Stimulated activated CD4-positive, alpha-beta T cell treated with anti-CD3 and anti-CD28 coated beads, Interleukin-4, amount 100 ng/mL, for 24 hours (primary cell): ENCODE results near the gene TMEM191B.
"Not testable (repeated sequence)": the region's sequence is repeated elsewhere in the genome, so short reads cannot be mapped to it uniquely, and the experiment has no call there.

Experiments used
- DNase-seq: peaks from one replicate; pipeline ENCODE4 v3.0.0-alpha.2; 2020

Gene TMEM191B

DNA sequence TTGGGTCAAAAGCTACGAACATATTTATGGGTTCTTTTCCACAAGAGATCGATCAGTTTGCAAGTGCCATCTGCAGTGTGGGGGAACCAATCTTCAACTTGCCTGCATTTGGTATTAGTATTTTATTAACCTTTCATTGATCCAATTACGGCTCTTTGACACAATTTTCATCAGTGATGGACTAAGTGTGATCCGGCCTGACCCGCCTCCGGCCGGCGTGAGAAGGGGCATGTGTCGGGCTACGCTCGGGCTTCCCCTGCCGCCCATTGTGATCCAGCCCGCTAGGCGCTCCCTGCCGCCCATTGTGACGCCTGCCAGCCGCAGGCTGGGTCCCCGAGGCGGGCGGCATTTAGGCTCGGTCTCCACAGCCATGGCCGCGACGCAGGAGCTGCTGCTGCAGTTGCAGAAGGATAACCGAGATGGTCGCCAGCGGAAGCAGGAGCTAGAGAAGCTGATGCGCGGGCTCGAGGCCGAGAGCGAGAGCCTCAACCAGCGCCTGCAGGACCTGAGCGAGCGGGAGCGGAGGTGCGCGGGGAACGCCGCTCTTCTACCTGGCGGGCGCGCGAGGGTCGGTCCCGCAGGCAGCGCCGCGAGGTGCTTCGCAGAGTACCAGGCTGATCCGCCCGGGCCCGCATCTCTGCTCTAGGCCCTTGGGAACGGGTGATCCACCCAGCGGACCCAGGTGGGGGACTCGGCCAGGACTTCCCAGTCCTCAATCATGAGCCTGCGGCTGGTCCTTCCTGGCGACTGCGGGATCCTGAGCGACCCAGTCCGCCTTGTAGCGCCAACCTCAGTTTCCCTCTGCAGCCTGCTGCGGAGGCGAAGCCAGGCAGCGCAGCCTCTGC is at the start of gene TMEM191B:
Gene TMEM191B (plus strand): TSS at position 51 of the 845 bp plus-strand sequence. CDS start 179 bp downstream, at position 230.
- not testable (repeated sequence) for DNase-seq

DNA sequence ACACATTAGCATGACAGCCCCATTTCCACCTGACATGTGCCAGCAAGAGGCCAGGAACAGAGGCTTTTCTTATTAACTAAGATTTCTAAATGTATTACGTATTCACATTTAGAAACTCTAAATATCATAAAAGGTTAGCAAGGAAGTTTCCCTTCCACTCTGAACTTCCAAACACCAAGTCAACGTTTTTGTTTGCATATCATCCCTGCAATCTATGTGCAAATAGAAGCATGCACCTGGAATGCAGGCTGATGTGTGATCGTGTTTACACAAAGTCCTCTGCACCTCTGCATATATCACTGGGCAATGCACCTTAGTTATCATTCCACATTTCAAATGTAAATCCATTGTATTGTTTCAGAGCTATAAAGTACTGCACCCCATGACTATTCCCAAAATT is 31.4 kb upstream of the TMEM191B start:
- not testable (repeated sequence) for DNase-seq

DNA sequence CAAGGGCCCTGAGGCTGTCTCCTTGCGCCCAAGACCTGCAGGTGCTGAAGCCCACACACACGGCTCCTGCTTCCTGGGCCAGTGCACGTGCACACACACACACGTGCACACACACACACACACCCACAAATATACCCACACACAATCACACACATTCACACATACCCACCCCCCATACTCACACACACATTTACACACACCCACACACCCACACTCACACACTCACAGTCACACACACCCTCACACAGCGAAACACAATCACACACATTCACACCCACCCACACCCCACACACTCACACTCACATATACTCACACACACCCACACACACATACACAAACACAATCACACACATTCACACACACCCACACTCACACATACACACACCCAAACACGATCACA is 16.3 kb upstream of the TMEM191B start:
- not testable (repeated sequence) for DNase-seq

DNA sequence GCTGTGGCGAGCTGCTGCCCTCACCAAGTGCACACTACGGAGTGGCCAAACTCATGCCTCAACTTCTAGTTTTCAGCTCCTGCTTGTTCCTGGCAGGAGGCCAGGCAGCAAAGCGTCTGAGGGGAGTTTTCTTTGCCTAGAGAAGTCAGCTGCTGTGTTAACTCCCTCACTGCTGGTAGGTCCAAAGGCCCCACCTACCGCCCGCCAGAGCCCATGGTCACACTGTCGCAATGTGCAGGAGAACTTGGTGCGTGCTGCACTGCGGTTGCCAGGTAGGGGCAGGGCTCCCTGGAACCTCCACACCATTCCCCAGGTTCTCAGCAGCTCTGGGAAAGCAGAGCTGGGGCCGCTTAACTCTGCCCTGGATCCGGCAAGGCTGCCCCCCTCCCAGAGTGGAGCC is 15.2 kb upstream of the TMEM191B start:
- DNase-seq, result not testable (repeated sequence)

DNA sequence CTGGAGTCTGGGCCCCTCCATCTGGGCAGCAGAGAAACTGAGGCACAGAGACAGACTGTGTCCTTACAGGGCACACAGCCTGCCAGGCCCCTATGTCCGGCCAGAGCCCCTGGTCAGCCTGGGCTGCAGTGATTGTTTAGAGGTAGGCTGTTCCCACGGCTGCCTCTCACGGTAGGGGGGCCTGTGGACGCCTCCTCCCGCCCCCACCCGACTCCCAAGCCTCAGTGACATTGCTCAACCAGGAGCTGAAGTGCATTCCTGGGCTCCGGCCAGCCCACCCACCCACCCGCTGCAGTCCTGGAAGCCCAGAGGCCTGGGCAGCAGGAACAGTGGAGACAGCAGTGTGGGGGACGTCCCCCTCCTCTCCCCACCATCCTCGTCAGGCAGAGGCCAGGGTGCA is 14.1 kb upstream of the TMEM191B start:
- not testable (repeated sequence) for DNase-seq

DNA sequence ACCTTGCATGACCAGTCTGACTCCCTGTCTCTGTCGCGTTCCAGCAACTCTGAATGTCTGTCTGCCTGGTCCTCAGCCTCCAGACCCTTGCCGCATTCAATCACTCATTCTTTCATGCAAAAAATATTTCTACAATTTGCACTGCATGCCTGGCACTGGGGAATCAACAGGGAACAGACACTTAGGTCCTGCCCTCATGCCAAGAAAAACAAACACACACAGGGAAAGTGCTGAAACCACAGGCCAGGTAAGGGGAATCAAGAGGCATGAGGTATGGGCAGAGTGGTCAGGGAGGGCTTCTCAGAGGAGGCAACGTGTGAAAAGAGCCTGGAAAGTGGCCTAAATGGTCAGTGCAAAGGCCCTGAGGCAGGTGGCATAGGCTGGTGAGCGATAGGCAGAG is 9.5 kb upstream of the TMEM191B start, which contains the start of gene GGTLC3:
Gene GGTLC3 (minus strand): TSS at position 101 of the 400 bp plus-strand sequence. CDS start 264 bp downstream, outside the sequence.
- DNase-seq, result not testable (repeated sequence)

DNA sequence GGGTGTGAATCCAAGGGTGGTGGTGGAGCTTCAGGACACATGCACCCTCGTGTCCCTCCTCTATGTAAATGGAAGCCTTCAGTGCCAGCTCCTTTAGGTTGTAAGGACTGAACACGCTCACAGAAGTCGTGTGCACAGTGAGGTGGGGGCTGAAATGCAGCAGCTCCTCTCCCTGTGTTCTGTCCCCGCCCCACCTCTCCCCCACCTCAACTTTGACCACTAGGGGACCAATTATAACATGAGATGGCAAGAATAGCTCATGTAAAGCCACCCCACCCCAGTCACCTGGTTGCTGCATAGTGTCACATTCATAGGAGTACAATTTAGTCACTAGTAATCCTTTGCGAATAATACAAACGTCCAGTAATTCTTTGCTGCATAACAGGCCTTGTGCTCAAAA is 4.8 kb upstream of the TMEM191B start:
- not testable (repeated sequence) for DNase-seq

DNA sequence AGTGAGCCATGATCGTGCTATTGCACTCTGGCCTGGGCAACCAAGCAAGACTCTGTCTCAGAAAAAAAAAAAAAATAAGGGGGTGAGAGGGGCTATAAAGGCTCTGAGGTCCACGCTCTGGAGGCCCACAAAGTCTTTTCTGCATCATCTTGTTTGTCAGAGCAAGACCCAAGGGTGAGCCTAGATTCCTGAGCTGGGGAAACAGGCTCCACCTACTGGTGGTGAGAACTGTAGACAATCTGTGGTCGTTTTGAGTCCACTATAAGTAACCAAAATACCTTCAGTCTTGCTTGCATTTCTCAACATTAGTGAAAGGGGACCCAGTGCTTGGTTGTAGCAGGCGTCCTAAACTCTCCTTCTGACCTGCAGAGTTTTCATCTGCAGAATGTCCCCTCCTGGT is 4.3 kb upstream of the TMEM191B start:
- DNase-seq, result not testable (repeated sequence)

DNA sequence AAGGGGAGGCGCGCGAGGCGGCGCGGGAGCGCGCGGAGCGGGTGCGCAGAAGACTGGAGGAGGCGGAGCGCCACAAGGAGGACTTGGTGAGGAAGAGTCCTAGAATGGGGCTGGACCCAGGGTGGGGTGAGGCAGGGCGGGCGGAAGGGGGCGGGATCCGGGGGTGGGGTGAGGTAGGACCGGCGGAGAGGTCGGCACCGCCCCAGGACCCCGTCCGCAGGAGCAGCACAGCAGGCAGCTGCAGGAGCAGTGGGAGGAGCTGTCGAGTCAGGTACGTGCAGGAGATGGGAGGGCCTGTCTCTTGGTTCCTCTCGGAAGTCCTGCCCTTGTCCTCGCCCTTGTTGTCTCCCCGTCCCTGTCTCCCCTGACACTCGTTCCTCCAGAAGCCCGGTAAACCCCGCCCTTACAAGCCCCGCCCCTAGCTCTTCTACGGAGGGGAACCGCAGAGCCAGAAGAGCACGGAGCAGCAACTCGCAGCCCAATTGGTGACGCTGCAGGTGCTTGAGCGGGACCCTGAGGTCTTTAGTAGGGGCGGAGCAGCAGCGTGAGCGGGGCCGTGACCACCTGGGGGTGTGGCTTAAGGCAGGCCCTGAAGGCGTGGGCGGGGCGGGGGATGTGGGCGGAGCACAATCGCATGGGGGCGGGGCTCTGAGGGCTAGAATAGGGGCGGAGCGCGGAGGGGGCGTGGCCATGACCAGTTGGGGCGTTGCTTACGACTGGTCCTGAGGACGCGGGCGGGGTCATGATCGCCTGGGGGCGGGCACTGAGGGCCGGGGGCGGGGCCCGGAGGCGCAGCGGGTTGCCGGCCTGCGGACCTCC is 1.2 kb downstream of the TMEM191B start:
- peak; percentile 93 for DNase-seq

DNA sequence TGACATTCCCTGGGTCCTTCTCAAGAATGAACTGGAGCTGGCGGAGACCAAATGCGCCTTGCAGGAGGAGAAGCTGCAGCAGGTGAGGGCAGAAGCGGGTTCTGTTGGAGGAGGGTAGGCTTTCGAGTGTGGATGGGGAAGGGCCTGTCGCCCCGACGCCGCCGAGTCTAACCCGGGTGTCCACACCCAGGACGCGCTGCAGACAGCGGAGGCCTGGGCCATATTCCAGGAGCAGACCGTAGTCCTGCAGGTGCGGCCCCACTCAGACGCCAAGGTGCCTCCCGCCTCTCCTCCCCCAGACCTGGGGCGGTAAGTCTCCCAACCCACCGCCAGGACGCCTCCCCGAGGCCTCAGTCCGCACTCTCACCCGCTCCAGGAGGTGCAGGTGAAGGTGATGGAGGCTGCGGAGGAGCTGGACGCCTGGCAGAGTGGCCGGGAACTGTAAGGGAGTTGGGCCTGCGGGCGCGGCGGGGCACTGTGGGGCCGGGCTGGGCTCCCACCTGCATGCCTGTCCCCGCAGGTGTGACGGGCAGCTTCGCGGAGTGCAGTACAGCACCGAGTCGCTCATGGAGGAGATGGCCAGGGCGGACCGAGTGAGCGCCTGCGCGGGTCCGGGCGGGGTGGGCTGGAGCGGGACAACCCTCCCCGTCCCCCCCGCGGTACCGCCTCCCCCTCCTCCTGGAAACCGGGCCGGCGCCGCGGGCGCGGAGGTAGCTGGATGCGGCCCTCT is 2.0 kb downstream of the TMEM191B start:
- not testable (repeated sequence) for DNase-seq

DNA sequence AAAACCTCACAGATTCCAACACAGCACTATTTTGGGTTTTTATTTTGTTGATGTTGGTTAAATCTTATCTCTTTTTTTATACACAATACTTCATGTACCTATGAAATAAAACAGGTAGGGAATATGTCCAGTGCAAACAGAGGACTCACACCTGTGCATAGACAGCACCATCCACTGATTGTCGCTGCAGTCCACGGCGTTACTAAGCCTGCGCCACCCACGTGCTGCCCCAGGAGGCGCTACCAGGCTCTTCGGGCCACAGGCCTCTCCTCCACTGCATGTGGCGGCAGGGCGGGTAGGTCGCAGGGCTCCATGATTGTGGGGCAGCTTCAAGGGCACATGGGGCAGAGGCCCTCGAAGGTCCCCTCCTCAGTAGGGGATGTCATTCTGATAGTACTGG is 6.0 kb downstream of the TMEM191B start:
- DNase-seq, result not testable (repeated sequence)

DNA sequence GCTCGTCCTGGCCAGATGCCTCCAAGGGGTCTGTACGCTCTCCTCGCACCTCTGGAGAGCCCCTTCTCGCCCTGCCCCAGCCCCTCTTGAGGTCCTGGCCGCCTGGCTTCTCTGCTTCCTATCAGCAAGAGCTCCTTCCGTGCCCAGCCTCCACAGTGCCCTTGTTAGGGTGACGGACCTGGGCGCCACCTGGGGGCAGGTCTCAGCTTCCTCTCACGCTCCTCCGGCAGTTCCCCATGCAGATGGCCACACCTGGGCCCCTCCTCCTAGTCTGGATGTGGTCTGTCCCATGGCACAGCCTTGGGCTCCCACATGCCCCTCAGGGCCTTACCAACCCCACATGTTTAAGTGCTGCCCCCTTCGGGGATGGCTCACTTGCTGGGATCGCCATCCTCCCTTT is 6.7 kb downstream of the TMEM191B start:
- not testable (repeated sequence) for DNase-seq

DNA sequence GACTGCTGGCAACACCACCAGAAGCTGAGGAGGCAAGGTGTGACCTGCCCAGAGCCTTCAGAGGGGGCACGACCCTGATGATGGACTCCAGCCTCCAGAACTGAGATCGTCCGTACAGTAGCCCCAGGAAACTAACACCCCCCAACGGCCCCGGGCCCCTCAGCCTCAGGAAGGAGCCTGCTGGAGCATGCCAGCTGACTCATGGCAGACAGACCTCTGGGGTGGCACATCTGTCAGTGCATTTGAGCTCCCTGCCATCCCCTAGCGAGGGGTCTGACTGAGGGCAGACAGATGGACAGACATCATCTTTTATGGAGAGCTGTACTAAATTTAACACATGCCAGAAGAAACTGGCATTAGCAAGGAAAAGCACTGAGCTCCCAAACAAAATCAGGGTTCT is 12.4 kb downstream of the TMEM191B start:
- DNase-seq, result not testable (repeated sequence)

DNA sequence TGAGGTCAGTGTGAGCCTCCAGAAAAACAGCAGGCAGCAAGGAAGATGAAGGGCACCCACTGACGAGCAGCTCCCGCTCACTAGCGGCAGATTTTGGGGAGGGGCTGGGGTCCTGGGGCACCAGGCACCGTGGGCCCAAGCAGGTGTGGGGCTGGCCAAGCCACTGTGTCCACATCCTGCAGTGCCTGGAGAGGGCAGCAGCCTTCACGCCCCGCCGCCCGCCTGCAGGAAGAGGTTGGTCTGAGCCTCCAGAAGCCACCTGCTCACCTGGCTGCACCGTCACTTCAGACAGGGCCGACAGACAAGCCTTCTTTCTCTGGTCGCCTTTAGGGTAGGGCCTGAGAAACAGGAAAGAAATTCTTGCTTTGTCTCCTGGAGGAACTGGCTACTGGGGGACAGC is 15.8 kb downstream of the TMEM191B start:
- DNase-seq, result not testable (repeated sequence)

DNA sequence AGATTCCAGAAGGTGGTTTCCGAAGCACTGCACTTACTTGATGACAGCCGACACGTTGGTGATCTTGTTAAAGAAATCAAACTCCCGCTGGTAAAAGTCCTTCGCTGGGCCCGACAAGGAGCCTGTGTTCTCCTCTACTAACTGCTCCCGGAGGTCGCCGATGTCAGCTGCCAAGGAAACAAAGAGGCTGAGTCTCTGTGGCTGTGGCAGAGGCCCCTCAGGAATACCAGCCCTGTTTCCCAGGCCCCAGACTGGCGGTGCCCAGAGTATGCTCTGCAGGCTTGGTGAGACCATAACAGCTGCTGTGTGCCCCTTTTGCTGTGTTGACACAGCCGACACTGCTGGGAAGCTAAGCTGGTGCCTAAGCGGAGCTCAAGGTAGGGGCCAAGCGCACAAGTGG is 17.0 kb downstream of the TMEM191B start:
- not testable (repeated sequence) for DNase-seq

DNA sequence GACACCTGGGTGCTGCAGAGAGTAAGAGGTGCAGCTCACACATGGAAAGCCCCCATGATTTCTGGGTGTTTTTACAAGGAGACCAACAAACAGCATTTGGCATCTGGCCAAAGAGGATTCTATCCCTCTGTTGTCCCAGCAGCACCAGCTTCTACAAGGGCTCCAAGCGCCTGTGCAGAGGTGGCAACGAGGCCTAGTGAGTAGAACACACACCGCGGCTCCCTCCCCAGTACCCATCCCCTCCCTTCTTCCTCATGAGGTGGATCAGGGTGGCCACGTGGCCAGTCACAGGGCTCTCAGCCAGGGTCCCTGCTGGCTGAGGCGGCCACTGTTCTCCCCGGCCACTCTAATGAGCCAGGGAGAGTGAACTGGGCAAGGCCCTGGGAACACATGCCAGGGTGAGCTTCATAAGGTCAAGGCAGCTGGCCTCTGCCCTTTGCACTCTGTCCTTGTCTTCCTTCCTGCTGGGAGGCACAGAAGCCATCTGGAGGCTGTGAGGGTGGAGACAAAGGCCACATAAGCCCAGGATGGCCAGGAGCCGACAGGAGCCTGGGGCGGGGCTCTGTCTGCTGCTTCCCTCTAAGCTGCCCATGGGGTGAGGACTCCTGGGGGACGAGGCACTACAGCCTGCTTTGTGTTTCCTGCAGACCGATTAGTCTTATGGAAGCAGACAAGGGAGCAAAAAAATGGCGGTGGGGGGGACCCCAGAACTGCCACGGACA is 22.0 kb downstream of the TMEM191B start:
- DNase-seq, result not testable (repeated sequence)

DNA sequence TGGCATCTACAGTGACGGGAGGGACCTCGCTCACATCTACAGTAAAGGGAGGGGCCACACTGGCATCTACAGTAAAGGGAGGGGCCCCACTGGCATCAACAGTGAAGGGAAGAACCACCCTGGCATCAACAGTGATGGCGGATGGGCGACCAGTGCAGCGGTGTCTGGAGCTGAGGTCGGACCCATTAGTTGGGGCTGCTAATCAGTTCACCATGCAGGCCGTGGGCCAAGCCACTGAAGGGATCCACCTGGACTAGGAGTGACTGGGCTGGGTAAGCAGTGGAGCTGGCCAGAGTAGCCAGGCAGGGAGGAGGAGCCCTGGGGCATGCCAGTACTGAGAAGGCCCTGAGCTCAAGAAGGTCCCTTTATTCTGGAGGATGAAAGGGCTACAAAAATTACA is 23.4 kb downstream of the TMEM191B start:
- not testable (repeated sequence) for DNase-seq

DNA sequence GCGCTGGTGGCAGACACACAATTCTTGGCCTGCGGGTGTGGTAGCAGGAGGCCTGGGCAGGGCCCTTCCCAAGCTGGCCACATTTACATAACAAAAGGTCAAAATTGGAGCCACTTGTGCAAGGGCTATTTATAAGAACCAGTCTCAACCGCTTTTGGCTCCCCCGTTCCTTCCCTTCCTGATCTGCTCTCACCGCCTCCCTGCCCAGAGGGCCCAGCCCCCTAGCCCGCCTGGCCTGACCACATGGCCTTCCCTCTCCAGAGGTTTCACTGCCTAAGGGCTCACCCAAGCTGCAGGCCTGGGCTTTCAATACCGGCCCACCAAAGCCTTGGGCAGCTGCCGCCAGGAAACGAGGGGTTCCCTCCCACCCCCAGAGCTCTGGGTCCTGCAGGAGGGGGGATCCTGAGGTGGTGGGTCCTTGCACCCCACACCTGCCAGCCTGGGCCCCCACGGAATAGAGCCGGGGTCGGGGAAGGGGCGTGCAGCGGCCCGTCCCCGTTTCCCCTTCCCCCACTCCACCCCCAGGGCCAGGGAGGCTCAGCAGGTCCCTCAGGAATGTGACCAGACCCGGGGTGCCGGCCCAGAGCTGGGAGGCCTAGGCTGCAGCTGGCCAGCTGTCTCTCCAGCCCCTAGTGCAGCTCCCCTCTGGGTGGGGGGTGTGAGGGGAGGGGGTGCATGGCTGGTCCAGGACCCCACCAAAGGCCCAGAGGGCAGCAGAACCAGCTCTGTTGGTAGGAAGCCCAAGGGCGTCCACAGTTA is 25.4 kb downstream of the TMEM191B start:
- DNase-seq, result not testable (repeated sequence)

DNA sequence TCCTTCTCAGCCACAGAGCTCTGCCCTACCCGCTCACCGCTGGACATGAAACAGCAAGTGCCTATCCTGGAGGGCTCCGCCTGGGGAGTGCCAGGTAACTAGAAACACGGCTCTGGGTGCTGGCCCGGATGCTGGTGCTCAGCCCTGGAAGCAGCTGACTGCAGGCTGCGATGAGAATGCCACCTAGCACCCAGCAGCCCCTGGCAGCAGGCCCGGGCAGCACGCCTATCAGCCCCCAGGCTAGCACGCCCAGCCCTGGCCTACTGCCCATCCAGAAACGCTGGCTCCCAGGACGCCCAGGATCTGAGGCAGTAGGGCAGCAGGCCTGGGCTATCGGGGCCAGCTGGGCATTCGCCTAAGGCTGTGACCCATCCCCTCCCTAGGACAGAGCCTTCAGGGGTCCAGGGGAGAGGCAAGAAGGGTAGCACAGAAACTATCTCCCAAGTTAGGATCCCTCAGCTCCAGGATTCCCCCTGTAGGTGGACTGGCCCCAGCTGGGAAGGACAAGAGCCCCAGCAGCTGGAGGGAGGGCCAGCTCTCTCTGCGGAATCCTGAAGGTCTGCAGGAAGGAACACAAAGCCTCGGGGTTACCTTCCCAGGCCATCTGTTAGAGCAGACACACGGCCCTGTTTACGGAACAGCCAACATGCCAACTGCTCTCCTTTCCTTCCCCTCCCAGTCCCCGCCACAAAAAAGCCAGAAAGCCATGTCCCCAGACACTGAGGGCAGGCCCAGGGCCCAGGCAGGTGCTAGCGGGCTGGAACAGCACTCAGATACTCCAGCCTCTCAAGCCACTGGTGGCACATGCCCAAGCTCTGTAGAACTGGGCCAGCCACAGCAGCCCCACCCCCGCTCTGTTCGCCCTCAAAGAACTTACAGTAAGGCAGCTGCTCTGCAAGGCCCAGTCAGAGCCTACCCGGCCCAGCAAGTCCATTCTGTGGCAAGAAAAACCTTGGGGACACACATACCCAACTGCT is 27.0 kb downstream of the TMEM191B start:
- DNase-seq, result not testable (repeated sequence)

DNA sequence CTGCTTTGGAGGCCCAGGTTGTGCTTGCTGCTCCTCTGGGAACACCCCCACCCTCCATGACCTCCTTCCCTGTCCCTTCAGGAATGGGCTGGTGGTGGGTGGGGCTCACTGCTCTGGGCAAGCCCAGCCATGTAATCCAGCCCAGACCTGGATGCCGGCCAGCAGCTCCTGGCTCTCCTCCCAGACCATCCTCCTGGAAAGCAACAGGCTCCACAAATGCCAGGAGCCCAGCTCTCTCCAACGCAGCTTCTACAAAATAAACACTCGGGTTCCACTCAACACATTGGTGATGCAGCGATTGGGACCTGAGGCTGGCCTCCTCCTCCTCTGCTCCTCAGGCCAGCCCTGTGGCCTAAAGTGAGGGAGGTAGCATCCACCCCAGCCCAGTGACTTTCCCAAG is 30.9 kb downstream of the TMEM191B start:
- DNase-seq, result not testable (repeated sequence)
